Measurements from ENCODE around the gene SH2D6.

DNA sequence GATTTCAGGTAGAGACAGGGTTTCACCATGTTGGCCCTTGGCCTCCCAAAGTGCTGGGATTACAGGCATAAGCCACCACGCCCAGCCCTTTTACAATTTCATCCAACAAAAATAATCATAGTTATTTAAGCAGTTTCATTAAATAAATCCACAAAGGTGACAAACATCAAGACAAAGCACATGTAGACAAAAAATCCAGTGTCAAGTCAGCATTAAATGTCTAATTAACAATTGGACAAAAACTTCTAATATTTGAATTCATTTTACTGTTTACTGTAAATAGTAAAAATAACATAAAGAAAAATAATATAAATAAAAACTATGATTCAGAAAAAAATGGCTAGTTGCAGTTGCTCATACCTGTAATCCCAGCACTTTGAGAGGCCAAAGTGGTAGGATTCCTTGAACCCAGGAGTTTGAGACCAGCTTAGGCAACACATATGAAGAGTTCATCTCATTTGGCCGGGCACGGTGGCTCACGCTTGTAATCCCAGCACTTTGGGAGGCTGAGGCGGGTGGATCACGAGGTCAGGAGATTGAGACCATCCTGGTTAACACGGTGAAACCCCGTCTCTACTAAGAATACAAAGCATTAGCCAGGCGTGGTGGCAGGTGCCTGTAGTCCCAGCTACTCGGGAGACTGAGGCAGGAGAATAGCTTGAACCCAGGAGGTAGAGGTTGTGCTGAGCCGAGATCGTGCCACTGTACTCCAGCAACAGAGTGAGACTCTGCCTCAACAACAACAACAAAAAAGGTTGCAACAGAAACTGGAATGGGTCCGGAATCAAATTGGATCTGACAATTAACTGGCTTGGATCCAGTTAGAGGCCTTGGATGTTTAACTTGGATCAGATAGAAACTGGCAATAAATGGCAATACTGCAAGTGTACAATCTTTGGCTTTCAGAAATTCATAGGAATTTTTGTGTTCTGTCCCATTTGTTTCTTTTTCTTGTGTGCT is 63.6 kb downstream of the SH2D6 start:
- no peak for TF ChIP-seq GATA2 (CRISPR knock-in tag; IDR thresholded peaks at IDR 0.05)
- no peak for TF ChIP-seq GABPA (IDR thresholded peaks at IDR 0.05; ENCODE audit: low read depth)
- TF ChIP-seq, protein P1, sequence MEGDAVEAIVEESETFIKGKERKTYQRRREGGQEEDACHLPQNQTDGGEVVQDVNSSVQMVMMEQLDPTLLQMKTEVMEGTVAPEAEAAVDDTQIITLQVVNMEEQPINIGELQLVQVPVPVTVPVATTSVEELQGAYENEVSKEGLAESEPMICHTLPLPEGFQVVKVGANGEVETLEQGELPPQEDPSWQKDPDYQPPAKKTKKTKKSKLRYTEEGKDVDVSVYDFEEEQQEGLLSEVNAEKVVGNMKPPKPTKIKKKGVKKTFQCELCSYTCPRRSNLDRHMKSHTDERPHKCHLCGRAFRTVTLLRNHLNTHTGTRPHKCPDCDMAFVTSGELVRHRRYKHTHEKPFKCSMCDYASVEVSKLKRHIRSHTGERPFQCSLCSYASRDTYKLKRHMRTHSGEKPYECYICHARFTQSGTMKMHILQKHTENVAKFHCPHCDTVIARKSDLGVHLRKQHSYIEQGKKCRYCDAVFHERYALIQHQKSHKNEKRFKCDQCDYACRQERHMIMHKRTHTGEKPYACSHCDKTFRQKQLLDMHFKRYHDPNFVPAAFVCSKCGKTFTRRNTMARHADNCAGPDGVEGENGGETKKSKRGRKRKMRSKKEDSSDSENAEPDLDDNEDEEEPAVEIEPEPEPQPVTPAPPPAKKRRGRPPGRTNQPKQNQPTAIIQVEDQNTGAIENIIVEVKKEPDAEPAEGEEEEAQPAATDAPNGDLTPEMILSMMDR (IDR thresholded peaks at IDR 0.05): no peak
- TF ChIP-seq TEAD4 (IDR thresholded peaks at IDR 0.05; ENCODE audit: borderline replicate concordance, insufficient read depth): no peak
- no peak for TF ChIP-seq NFIC (IDR thresholded peaks at IDR 0.05; ENCODE audit: borderline replicate concordance)
- TF ChIP-seq EP300 (IDR thresholded peaks at IDR 0.05; ENCODE audit: borderline replicate concordance in 1 of 2, low read depth in 1 of 2, low read length in 1 of 2): no peak

Data from SK-N-SH (cell line).